HS-5 (cell line): ENCODE data around the gene ADCY6.

Source experiments
- DNase-seq: peaks from one replicate; pipeline ENCODE4 v3.0.0-alpha.2; 2012; ENCODE audit warnings: low read depth

Gene ADCY6

GRCh38 chr12:48815126-48816110 lies 26.5 kb upstream of the ADCY6 start:
- peak; percentile 50 for DNase-seq

GRCh38 chr12:48814262-48815125 lies 25.6 kb upstream of the ADCY6 start:
- peak; percentile 46 for DNase-seq

GRCh38 chr12:48813465-48814261 lies 24.8 kb upstream of the ADCY6 start:
- DNase-seq, result no peak

- DNase-seq, result no peak
Observed at GRCh38 chr12:48812389-48812788, 23.5 kb upstream of the ADCY6 start.

GRCh38 chr12:48811437-48812090 lies 22.7 kb upstream of the ADCY6 start:
- no peak for DNase-seq

- DNase-seq, result peak; percentile 39
Observed at GRCh38 chr12:48810903-48811431, 22.1 kb upstream of the ADCY6 start.

GRCh38 chr12:48807981-48808380 lies 19.1 kb upstream of the ADCY6 start:
- DNase-seq, result no peak

- no peak for DNase-seq
Observed at GRCh38 chr12:48803675-48804074, 14.8 kb upstream of the ADCY6 start.

GRCh38 chr12:48800971-48801370 lies 12.1 kb upstream of the ADCY6 start:
- DNase-seq, result no peak

- DNase-seq, result no peak
Observed at GRCh38 chr12:48800457-48800856, 11.6 kb upstream of the ADCY6 start.

- no peak for DNase-seq
Observed at GRCh38 chr12:48796976-48797375, 8.1 kb upstream of the ADCY6 start.

GRCh38 chr12:48795550-48796455 lies 6.9 kb upstream of the ADCY6 start:
- peak; percentile 38 for DNase-seq

- no peak for DNase-seq
Observed at GRCh38 chr12:48794870-48795269, 6.0 kb upstream of the ADCY6 start.

GRCh38 chr12:48793696-48794095 lies 4.8 kb upstream of the ADCY6 start:
- DNase-seq, result no peak

- no peak for DNase-seq
Observed at GRCh38 chr12:48789858-48790326, 1.0 kb upstream of the ADCY6 start.

- DNase-seq, result no peak
Observed at GRCh38 chr12:48788524-48788853, 400 bp downstream of the ADCY6 start.

GRCh38 chr12:48787791-48788523 lies 932 bp downstream of the ADCY6 start:
- no peak for DNase-seq

- DNase-seq, result no peak
Observed at GRCh38 chr12:48786591-48787544, 2.0 kb downstream of the ADCY6 start.
